ENCODE data around the gene PSG7. TPM values are rescaled to one million over a fixed set of nuclear protein-coding genes. Genes with fewer than 3 reads are reported as not detected.
"Not testable (repeated sequence)": the region's sequence is repeated elsewhere in the genome, so short reads cannot be mapped to it uniquely, and the experiment has no call there.

PSG7 gene
- not detected for total RNA-seq (ENCODE audit: unreplicated experiment)
- long read RNA-seq, result 0 reads

DNA sequence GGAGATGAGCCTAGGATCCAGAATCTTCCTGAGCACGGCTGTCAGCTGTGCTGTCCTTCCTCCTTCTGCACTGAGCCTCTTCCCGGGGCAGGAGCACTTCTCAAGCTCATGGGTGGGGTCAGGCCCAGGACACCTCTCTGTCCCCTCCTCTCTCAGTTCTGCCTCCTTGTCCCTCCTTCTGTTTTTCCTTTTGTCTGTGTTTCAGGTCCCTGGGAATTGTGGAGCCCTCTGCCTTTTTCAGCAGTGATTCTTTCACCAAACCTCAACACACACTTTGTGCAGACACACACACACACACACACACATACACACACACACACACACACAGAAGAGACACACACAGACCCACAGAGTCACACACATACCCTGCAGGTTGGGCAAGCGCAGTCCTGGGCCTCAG, at the start of gene PSG7:
Gene PSG7, minus strand, starts transcription at position 101 of the 400 bp plus-strand sequence. CDS start 131 bp downstream, outside the sequence.
- H3K4me3 Mint-ChIP-seq (ENCODE audit: unreplicated experiment); H3K4me1 Mint-ChIP-seq (ENCODE audit: unreplicated experiment); H3K27me3 Mint-ChIP-seq (ENCODE audit: unreplicated experiment); H3K9me3 Mint-ChIP-seq (ENCODE audit: unreplicated experiment); H3K27ac Mint-ChIP-seq (ENCODE audit: unreplicated experiment); DNase-seq (ENCODE audit: low spot score); H3K36me3 Mint-ChIP-seq (ENCODE audit: low read depth, unreplicated experiment): not testable (repeated sequence)

DNA sequence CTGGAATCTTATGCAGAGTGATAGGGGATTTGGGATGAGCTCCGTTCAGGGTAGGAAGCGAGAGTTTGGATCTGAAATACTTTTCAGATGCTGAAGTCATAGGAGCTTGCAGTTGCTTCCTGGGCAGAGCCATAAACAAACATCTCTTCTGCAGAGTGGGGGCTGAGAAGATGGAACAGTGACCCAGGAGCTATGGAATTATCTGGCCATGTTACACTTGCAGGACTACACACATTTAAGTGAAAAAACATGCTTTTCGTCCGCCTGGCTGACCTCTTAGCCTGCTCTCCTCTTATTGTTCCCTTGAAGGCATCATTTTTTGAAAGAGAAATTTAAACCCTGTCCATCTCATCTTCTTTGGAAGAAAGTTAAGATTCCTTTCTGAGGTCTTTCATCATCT, 48.6 kb upstream of the PSG7 start:
- no peak for DNase-seq (ENCODE audit: low spot score)
- Mint-ChIP-seq H3K27ac (ENCODE audit: unreplicated experiment) (no peak overlapping the region), H3K4me1 (ENCODE audit: unreplicated experiment) (no peaks in the 10 kb centered on the region), H3K27me3 (ENCODE audit: unreplicated experiment) (no peaks in the 10 kb centered on the region), H3K9me3 (ENCODE audit: unreplicated experiment) (no peaks in the 10 kb centered on the region), H3K4me3 (ENCODE audit: unreplicated experiment) (no peak overlapping the region), H3K36me3 (ENCODE audit: low read depth, unreplicated experiment) (no peaks in the 10 kb centered on the region)
- TF ChIP-seq, protein P1, sequence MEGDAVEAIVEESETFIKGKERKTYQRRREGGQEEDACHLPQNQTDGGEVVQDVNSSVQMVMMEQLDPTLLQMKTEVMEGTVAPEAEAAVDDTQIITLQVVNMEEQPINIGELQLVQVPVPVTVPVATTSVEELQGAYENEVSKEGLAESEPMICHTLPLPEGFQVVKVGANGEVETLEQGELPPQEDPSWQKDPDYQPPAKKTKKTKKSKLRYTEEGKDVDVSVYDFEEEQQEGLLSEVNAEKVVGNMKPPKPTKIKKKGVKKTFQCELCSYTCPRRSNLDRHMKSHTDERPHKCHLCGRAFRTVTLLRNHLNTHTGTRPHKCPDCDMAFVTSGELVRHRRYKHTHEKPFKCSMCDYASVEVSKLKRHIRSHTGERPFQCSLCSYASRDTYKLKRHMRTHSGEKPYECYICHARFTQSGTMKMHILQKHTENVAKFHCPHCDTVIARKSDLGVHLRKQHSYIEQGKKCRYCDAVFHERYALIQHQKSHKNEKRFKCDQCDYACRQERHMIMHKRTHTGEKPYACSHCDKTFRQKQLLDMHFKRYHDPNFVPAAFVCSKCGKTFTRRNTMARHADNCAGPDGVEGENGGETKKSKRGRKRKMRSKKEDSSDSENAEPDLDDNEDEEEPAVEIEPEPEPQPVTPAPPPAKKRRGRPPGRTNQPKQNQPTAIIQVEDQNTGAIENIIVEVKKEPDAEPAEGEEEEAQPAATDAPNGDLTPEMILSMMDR (IDR thresholded peaks at IDR 0.05; ENCODE audit: unreplicated experiment), result no peak

DNA sequence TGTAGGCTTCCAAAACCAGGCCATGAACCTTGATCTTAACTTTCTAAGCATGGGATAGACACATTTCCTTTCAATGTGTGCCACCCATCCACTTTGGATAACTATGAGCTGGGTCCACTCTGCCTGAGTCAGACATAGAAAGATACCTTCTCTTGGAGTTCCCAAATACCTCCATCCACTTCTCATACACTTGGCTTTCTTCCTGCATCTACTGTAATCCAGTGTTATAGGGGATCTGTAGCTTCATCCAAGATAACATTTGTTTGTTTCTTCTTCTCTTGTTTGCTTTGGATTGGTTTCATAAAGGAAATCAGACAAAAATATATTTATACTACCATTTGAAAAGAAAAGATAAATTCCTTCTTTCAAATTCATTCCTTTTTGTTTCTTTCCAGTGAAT, 45.1 kb upstream of the PSG7 start:
- not testable (repeated sequence) for H3K4me3 Mint-ChIP-seq (ENCODE audit: unreplicated experiment); H3K9me3 Mint-ChIP-seq (ENCODE audit: unreplicated experiment); H3K36me3 Mint-ChIP-seq (ENCODE audit: low read depth, unreplicated experiment); H3K27me3 Mint-ChIP-seq (ENCODE audit: unreplicated experiment); H3K4me1 Mint-ChIP-seq (ENCODE audit: unreplicated experiment); H3K27ac Mint-ChIP-seq (ENCODE audit: unreplicated experiment); DNase-seq (ENCODE audit: low spot score)

DNA sequence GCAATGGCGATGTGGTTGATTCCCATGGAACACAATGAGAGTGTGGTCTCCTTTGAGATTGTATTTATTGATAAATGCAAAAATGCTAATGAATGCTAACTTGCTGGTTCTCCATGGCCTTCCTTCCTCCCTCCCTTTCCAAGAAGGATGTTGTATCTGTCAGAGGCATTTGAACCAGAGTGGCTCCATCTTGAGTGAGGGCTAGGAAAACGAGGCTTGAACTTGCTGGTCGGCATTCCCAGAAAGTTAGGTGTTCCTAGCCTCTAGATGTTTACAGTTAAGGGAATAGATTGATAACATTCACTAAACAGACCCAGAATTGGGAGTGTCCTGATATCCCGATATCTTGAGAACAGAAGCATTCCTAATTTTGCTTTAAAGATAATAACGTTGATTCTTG, 34.4 kb upstream of the PSG7 start:
- DNase-seq (ENCODE audit: low spot score); H3K27ac Mint-ChIP-seq (ENCODE audit: unreplicated experiment); H3K4me3 Mint-ChIP-seq (ENCODE audit: unreplicated experiment); H3K4me1 Mint-ChIP-seq (ENCODE audit: unreplicated experiment); H3K36me3 Mint-ChIP-seq (ENCODE audit: low read depth, unreplicated experiment); H3K9me3 Mint-ChIP-seq (ENCODE audit: unreplicated experiment); H3K27me3 Mint-ChIP-seq (ENCODE audit: unreplicated experiment): not testable (repeated sequence)

DNA sequence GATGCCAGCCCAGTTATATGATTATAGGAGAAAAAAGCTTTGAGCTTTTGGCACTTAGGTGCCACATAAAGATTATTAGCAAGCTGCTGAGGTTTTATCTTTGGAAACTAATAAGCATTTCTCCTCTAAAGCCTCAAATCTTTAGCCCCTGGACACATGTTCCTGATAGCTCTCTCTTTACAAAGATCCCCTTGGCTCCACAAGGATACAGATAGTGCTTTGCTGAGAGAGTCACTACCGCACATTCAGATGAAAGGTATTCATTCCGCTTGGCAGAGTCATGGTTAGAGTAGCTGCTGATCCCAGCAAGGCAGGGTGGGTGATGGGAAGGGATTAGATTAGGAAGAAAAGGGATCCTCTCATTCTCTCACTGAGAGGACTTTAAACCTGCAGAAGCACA, 28.2 kb upstream of the PSG7 start:
- no peak for DNase-seq (ENCODE audit: low spot score)
- Mint-ChIP-seq H3K9me3 (ENCODE audit: unreplicated experiment) (no peaks in the 10 kb centered on the region), H3K4me1 (ENCODE audit: unreplicated experiment) (no peaks in the 10 kb centered on the region), H3K36me3 (ENCODE audit: low read depth, unreplicated experiment) (no peaks in the 10 kb centered on the region), H3K27me3 (ENCODE audit: unreplicated experiment) (no peaks in the 10 kb centered on the region), H3K4me3 (ENCODE audit: unreplicated experiment) (no peak overlapping the region), H3K27ac (ENCODE audit: unreplicated experiment) (no peak overlapping the region)
- TF ChIP-seq, protein P1 (IDR thresholded peaks at IDR 0.05; ENCODE audit: unreplicated experiment), result no peak

DNA sequence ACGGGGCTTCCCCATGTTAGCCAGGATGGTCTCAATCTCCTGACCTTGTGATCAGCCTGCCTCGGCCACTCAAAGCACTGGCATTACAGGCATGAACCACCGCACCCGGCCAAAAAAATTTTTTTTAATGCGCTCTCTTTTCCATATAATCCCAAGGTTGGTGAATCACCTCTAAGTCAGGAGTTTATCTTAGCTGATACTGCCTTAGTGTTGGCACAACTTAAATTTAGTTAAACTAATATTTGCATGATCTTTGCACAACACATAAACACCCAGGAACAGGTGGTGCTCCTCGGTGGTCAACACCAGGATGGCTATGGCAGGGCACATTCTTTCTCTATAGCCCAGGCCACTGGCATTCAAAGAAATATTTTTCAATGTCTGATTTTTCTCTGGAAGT, 24.1 kb upstream of the PSG7 start:
- H3K27ac Mint-ChIP-seq (ENCODE audit: unreplicated experiment), result no peak overlapping the region
- H3K27me3 Mint-ChIP-seq (ENCODE audit: unreplicated experiment), result no peaks in the 10 kb centered on the region
- H3K9me3 Mint-ChIP-seq (ENCODE audit: unreplicated experiment), result peaks cover 5% of the 10 kb centered on the region
- H3K4me3 Mint-ChIP-seq (ENCODE audit: unreplicated experiment), result no peak overlapping the region
- TF ChIP-seq, protein P1 (IDR thresholded peaks at IDR 0.05; ENCODE audit: unreplicated experiment), result no peak
- no peaks in the 10 kb centered on the region for H3K36me3 Mint-ChIP-seq (ENCODE audit: low read depth, unreplicated experiment)
- no peaks in the 10 kb centered on the region for H3K4me1 Mint-ChIP-seq (ENCODE audit: unreplicated experiment)
- DNase-seq (ENCODE audit: low spot score), result no peak

DNA sequence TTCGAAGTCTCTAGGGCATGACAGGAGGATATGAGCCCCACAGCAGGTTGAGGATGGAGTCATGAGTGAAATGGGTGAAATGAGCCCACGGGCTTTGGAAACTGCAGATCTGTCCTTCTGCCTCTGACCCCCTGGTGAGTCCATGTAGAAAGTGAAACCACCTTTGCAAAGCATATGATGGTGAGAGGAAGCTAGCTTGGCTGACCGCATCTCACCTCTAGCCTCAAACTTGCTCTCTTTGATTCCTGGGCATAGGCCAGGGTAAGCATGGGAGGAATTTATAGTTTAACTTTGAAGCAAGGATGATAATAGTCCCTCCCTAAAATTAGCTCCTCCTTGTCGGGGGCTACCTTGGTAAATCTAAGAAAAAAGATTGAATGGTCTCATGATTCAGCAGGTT, 15.1 kb upstream of the PSG7 start:
- not testable (repeated sequence) for H3K4me3 Mint-ChIP-seq (ENCODE audit: unreplicated experiment); H3K36me3 Mint-ChIP-seq (ENCODE audit: low read depth, unreplicated experiment); H3K9me3 Mint-ChIP-seq (ENCODE audit: unreplicated experiment)

DNA sequence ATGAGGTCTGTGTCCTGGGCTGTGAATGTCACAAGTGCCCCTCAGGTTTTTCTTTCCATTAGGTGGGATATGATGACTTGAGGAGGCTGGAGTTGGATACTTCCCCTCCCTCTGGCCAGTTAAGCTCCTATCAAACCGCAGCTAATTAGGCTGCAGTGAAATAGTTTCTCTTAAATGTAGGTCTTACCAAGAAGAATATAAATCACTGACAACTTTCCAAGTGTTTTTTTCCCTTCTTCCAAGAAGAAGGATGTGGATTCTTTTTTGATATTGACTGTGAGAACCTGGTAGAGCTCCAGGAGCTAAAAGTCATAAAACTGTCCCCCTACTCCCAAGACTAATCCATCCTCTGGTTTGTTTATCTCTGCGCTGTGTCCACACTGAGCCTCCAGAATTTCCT, 14.5 kb upstream of the PSG7 start:
- not testable (repeated sequence) for H3K36me3 Mint-ChIP-seq (ENCODE audit: low read depth, unreplicated experiment); H3K4me1 Mint-ChIP-seq (ENCODE audit: unreplicated experiment); DNase-seq (ENCODE audit: low spot score); H3K27ac Mint-ChIP-seq (ENCODE audit: unreplicated experiment); H3K9me3 Mint-ChIP-seq (ENCODE audit: unreplicated experiment); H3K4me3 Mint-ChIP-seq (ENCODE audit: unreplicated experiment); H3K27me3 Mint-ChIP-seq (ENCODE audit: unreplicated experiment)

More for the DNA sequence above, 15.1 kb upstream of the PSG7 start:
- not testable (repeated sequence) for DNase-seq (ENCODE audit: low spot score); H3K27me3 Mint-ChIP-seq (ENCODE audit: unreplicated experiment); H3K4me1 Mint-ChIP-seq (ENCODE audit: unreplicated experiment); H3K27ac Mint-ChIP-seq (ENCODE audit: unreplicated experiment)

All from endothelial cell (in vitro differentiated cells).